Measurements from ENCODE around the gene FAXC.

Gene FAXC

GRCh38 chr6:99269207-99269606 is 80.3 kb downstream of the FAXC start:
- TF ChIP-seq ZBTB7A (IDR thresholded peaks at IDR 0.05; ENCODE audit: low read depth) (no peak), USF1 (IDR thresholded peaks at IDR 0.05) (no peak), NFIC (IDR thresholded peaks at IDR 0.05) (no peak), RAD21 (IDR thresholded peaks at IDR 0.05; ENCODE audit: low read depth) (no peak), REST (IDR thresholded peaks at IDR 0.05; ENCODE audit: low read depth) (no peak)

- TF ChIP-seq YY1 (IDR thresholded peaks at IDR 0.05; ENCODE audit: low read depth) (no peak), CREB1 (IDR thresholded peaks at IDR 0.05; ENCODE audit: low read depth) (no peak), NFIC (IDR thresholded peaks at IDR 0.05) (no peak), TEAD4 (IDR thresholded peaks at IDR 0.05) (no peak), REST (IDR thresholded peaks at IDR 0.05; ENCODE audit: low read depth) (no peak), EP300 (IDR thresholded peaks at IDR 0.05; ENCODE audit: borderline replicate concordance) (no peak), CEBPB (IDR thresholded peaks at IDR 0.05) (no peak)
Measured at GRCh38 chr6:99254616-99255550, 94.6 kb downstream of the FAXC start.

DNA sequence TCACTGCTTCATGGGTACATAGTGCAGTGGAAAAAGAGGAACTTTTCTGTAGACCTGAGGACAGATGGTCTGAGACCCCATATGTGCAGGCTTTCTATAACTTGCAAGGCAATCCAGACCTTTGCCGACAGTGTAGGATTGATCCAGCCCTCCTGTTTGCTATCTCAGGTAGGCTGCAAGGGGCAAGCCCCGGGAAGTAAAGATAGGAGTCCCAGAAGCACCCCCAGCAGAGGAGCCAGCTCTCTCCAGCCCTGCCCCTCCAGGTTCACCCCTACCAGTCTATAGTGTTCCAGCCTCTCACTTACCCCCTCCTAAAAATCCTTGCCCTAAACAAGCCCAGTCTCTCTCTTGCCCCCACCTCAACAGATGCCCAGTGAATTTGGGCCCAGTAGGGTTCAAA is 96.2 kb downstream of the FAXC start:
- TF ChIP-seq TCF12 (IDR thresholded peaks at IDR 0.05; ENCODE audit: low read depth) (no peak), ZBTB7A (IDR thresholded peaks at IDR 0.05; ENCODE audit: low read depth) (no peak), TAF1 (IDR thresholded peaks at IDR 0.05; ENCODE audit: low read depth) (no peak)

DNA sequence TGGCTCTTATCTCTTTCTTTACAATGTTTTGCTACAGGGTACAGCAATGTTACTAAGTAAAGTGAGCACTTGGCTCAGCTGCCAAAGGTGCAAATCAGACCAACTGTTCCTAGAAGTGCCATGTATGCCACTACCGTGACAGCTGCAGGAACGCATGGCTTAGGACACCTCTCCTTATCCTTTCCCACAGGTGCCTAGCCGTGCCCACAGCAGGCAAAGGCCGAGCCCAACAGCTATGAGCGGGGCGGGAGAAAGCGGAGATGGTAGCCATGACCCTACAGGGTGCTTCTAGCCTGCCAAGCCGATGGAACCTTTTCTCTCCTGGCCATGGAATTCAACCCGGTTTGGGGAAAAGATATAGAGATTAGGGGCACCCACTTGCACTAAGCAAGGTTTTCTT is 97.1 kb downstream of the FAXC start:
- TF ChIP-seq CREB1 (IDR thresholded peaks at IDR 0.05; ENCODE audit: low read depth) (no peak), NFIC (IDR thresholded peaks at IDR 0.05) (no peak), RAD21 (IDR thresholded peaks at IDR 0.05; ENCODE audit: low read depth) (no peak), USF1 (IDR thresholded peaks at IDR 0.05) (no peak), CEBPB (IDR thresholded peaks at IDR 0.05) (no peak), YY1 (IDR thresholded peaks at IDR 0.05; ENCODE audit: low read depth) (no peak), ZBTB7A (IDR thresholded peaks at IDR 0.05; ENCODE audit: low read depth) (no peak), TCF12 (IDR thresholded peaks at IDR 0.05; ENCODE audit: low read depth) (no peak), FOXM1 (IDR thresholded peaks at IDR 0.05; ENCODE audit: borderline replicate concordance, low read depth) (no peak), TAF1 (IDR thresholded peaks at IDR 0.05; ENCODE audit: low read depth) (no peak), REST (IDR thresholded peaks at IDR 0.05; ENCODE audit: low read depth) (no peak), EP300 (IDR thresholded peaks at IDR 0.05; ENCODE audit: borderline replicate concordance) (no peak), EGR1 (IDR thresholded peaks at IDR 0.05) (no peak)
- TF ChIP-seq, protein P1, sequence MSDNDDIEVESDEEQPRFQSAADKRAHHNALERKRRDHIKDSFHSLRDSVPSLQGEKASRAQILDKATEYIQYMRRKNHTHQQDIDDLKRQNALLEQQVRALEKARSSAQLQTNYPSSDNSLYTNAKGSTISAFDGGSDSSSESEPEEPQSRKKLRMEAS (IDR thresholded peaks at IDR 0.05), result no peak

GRCh38 chr6:99250476-99250875 is 99.0 kb downstream of the FAXC start:
- TF ChIP-seq NFIC (IDR thresholded peaks at IDR 0.05), result no peak
- TF ChIP-seq TAF1 (IDR thresholded peaks at IDR 0.05; ENCODE audit: low read depth), result no peak
- no peak for TF ChIP-seq CEBPB (IDR thresholded peaks at IDR 0.05)
- no peak for TF ChIP-seq USF1 (IDR thresholded peaks at IDR 0.05)
- no peak for TF ChIP-seq ZBTB7A (IDR thresholded peaks at IDR 0.05; ENCODE audit: low read depth)
- no peak for TF ChIP-seq TCF12 (IDR thresholded peaks at IDR 0.05; ENCODE audit: low read depth)
- no peak for TF ChIP-seq FOXM1 (IDR thresholded peaks at IDR 0.05; ENCODE audit: borderline replicate concordance, low read depth)

All from Ishikawa (cell line).